ENCODE data around the gene LRP4.

DNA sequence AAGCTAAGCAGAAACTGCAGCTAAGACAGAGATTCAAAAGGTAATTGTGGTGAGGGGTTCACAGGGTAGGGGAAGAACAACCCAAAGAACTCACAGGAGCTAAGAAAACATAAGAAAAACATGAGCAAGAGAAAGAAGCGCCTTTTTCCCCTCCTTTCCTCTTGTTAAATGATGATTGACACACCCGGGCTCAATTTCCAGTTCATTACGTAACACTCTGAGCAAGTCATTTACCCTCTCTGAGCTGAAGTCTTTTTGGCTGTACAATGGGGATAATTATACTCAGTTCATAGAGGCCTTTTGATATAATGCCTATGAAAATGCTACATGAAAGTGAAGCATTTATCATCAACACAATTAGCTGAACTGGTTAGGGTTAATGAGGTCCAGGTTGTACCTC, 17.2 kb downstream of the LRP4 start:
- TF ChIP-seq POLR2AphosphoS5 (IDR thresholded peaks at IDR 0.05; ENCODE audit: low read depth, low read length) (no peak), POLR2A (IDR thresholded peaks at IDR 0.05; ENCODE audit: low read depth, low read length) (no peak)

Measured in GM12892 (cell line).